22Rv1 (cell line): ENCODE measurements around the gene CDH10.
A peak's percentile ranks its signal among the peaks of the same experiment; 100 is the strongest.

ENCODE experiments used
- ZFX ChIP-seq: fragments of 450-650 bp; IDR thresholded peaks from 2 replicates; pipeline ENCODE4 v1.6.1; 2017; ENCODE audit warnings: antibody characterized with exemption, borderline replicate concordance
- TF ChIP-seq, protein P1 (sequence below): fragments of 450-650 bp; IDR thresholded peaks from 2 replicates; pipeline ENCODE4 v1.5.1; 2017; ENCODE audit warnings: mild to moderate bottlenecking

DNA sequence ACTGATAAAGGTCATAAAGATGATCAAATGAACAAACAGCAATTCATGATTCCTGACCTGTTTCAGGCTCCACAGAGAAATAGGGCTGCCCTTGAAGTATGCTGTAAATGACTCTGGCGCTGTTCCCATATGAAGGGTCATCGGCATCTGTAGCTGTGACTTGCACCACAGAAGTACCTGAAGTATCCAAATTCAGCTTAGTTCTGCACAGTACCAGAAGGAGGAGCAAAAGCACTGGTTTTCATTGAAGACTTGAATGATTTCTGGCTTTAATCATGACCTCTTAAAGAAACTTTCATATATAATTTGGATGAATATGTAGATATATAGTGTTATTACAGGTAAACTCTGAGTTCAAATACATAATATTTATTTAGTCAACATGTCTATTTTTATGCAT, 109.1 kb downstream of the CDH10 start:
- TF ChIP-seq, protein P1, sequence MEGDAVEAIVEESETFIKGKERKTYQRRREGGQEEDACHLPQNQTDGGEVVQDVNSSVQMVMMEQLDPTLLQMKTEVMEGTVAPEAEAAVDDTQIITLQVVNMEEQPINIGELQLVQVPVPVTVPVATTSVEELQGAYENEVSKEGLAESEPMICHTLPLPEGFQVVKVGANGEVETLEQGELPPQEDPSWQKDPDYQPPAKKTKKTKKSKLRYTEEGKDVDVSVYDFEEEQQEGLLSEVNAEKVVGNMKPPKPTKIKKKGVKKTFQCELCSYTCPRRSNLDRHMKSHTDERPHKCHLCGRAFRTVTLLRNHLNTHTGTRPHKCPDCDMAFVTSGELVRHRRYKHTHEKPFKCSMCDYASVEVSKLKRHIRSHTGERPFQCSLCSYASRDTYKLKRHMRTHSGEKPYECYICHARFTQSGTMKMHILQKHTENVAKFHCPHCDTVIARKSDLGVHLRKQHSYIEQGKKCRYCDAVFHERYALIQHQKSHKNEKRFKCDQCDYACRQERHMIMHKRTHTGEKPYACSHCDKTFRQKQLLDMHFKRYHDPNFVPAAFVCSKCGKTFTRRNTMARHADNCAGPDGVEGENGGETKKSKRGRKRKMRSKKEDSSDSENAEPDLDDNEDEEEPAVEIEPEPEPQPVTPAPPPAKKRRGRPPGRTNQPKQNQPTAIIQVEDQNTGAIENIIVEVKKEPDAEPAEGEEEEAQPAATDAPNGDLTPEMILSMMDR = peak; percentile 28; the same call in 1 of the 2 replicates
- TF ChIP-seq ZFX = no peak
